Limb (tissue), 2 donors: ENCODE measurements around the gene SLC26A11.
A peak's percentile ranks its signal among the peaks of the same experiment; 100 is the strongest.

Experiments
- DNase-seq, 2 donors: peaks; one replicate each; pipeline ENCODE4 v3.0.0-alpha.2; 2016; ENCODE audit errors: extremely low spot score in 2 of 2

Gene SLC26A11

DNA sequence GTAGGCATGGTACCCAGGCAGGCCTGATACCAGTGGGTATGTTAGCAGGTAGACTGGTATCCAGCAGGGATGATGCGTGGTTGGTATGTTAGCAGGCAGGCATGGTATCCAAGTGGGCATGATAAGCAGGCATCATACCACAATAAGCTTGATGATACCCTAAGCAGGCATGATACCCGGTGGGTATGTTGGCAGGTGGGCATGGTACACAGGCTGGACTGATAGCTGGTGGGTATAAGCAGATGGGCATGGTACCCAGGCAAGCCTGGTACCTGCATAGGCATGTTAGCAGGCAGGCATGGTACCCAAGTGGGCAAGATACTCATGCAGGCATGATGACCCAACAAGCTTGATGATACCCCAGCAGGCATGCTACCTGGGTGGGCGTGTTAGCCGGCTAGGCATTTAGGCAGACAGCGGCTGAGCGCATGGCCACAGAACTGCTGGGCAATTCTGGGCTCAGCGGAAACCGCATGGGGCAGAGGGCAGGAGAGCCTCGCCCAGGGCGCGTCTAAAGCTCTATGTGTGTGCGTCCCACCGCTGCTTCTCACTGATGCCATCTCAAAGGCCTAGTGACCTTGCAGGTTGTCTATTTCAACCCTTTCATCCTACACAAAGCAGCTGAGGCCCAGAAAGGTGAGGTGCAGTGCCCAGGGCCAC, 2.4 kb upstream of the SLC26A11 start:
- no peak for DNase-seq

- no peak for DNase-seq
Observed at GRCh38 chr17:80218391-80218790, 1.8 kb upstream of the SLC26A11 start.

GRCh38 chr17:80219013-80219762, 1.0 kb upstream of the SLC26A11 start:
- DNase-seq: peak; percentile 9 to 66

DNA sequence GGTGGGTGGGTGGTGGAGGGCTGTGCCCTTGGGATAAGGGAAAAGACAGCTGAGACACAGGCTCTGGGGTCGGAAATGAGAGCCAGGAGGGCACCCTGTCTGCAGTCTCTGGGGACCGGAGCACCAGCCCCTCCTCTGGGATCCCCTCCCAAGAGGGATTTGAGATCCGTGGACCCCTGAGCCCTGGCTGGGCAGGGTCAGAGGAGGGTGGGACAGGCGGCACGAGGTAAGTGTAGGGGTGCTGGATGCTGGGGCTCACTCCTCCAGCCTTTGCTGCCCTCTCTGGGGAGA, 519 bp upstream of the SLC26A11 start:
- no peak for DNase-seq

- peak; percentile 2 to 67 for DNase-seq
Observed at GRCh38 chr17:80220736-80221215, 549 bp downstream of the SLC26A11 start.

GRCh38 chr17:80221351-80222105, 1.3 kb downstream of the SLC26A11 start:
- no peak for DNase-seq

DNA sequence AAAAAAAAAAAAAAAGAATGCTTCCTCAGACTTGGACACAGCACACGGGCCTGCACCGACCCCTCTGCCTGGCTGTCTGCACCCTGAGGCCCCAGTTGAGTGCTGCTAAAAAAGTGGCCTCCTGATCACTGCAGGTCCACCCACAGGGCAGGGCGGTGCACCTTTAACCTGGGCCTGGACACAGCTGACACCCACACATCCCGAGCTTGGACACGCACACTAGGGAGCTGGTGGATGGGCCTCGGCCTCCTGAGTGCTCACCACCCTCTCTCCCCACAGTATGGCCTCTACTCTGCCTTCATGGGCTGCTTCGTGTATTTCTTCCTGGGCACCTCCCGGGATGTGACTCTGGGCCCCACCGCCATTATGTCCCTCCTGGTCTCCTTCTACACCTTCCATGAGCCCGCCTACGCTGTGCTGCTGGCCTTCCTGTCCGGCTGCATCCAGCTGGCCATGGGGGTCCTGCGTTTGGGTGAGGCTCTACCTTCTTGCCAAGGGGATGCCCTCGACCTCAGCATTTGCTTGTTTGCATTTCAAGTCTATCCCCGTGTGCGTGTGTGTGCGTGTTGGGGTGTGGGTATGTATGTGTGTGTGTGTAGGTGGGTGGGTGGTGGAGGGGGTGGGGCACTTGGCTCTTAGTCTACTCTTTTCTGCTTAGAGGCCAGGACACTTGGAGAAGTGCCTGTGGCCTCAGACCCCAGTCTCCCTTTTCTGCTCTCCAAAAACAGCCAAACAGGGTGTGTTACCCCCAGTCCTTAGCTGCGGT, 2.3 kb downstream of the SLC26A11 start:
- no peak for DNase-seq

DNA sequence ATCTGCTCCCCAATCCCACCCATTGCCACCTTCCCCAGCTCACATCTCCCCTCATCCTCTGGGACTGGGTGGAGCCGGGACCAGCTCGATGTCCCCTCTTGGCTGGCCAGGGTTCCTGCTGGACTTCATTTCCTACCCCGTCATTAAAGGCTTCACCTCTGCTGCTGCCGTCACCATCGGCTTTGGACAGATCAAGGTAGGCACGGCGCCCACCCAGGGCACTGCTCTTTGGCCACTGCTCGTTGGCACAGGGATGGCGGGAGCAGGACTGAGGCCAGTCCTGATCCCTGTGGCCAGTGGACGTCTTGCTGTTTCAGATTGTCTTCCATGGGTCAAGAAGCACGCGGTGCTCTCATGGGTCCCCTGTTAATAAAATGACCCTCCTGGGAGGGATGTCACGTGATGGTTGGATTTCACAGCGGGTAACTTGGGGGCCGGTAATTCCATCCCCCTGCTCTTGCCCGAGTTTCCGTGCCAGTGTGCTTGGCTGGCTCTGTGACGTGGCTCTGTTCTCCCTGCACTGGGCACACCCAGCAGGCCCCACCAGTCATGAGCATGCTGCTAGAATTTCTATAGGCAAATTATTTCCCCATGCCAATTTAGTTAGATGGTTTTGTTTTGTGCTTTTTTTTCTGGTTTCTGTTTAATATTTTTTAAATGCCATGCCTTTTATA, 3.1 kb downstream of the SLC26A11 start:
- DNase-seq: no peak

DNA sequence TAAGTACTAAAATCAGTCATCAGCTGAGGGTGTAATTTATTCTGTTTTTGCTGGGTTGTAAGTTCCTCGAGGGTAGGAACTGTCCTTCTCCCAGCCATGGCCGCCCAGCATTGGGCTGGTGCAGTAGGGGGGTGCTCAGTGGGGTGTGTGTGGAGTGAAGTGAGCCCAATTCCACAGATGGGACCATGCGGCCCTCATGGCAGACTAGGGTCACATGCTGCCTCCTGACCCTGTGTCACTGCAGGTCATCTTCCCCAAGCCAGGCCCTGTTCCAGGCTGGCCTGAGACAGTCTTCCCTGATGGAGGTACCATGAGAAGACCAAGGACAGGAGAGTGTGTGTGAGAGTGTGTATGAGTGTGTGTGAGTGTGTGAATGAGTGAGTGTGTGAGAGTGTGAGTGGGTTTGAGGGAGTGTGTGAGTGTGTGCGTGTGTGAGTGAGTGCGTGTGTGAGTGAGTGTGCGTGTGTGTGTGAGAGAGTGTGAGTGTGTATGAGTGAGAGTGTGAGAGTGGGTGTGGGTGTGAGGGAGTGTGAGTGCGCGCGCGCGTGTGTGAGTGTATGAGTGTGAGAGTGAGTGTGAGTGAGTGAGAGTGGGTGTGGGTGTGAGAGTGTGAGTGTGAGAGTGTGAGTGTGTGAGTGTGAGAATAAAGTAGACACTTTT, 3.7 kb downstream of the SLC26A11 start:
- DNase-seq: no peak

DNA sequence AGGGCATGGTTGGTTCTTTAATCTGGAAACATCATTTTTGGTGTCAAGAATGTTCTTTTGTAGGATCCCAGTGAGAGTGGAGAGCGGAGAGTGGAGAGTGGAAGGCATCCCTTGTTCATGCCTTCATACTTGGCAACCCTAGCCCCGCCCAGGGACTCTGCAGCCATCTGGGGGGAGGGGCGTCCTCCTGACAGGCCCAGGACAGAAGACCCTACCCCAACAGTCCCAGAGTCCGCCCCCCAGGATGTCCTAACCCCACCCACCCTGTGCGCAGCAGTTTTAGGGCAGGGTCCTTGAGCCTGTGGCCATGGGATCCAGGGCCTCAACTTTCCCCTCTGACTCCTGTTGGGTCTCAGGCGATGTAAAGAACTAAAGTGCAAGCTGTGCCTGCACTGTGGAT, 4.5 kb downstream of the SLC26A11 start:
- DNase-seq: no peak

DNA sequence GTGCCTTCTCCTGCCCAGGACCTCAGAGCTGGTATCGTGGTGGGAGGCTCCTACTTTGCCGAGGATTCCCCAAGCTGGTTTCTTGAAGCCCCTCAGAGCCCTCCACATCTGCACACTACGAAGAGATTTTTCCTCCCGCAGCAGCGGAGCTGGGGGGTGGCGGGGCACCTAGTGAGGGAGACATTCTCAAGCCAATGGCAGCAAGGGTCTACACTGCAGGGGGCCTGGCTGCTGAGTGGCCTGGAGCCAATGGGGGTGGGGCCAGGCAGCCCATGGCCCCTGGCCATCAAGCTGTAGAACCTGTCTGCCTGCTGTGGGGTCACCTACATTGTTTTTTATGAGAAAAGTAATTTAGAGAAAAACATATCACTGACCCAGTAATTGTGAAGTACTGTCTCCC, 5.0 kb downstream of the SLC26A11 start:
- DNase-seq: no peak

DNA sequence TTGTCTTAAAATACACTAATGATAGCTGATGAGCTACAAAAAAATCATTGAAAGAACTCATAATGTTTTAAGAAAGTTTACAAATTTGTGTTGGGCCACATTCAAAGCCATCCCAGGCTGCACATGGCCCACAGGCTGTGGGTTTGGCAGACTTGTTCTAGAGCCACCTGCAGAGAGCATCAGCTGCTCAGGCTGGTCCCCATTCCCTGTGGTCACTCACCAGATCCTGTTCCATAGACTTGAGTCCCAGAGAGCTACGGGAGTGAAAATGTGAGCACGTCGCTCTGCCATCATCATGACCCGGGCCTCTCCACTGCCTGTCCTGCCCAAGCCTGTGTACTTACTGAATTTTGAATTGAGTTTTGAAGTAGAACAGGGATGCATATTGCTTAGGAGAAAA, 6.9 kb downstream of the SLC26A11 start:
- no peak for DNase-seq

DNA sequence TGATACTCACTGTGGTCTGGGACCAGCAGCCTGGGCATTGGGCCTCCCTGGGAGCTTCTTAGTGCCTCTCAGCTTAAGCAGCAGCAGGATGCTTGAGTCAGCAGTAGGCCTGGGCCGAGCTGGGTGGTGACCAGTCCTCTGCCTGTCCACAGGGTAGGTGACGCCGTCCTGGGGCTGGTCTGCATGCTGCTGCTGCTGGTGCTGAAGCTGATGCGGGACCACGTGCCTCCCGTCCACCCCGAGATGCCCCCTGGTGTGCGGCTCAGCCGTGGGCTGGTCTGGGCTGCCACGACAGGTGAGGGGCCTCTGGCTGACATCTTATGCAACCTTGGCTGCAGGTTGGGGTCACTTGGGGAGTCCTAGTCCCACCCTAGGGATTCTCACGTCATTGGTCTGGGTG, 7.4 kb downstream of the SLC26A11 start:
- no peak for DNase-seq

DNA sequence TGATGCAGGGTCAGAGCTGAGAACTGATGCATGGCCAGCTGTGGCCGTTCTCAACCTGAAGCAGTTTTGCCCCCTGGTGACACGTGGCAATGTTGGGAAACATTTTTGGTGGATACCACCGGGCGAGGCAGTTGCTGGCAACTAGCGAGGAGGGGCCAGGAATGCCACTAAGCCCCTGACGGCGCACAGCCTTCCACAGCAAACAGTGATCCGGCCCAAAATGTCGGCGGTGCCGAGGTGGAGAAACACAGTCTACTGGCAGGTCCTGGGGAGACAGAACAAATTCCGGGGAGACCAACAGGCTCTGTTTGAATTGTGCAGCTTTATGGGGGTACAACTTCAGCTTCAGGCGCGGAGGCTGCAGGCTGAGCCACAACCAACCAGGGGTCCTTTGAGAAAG, 8.2 kb downstream of the SLC26A11 start:
- DNase-seq: no peak

DNA sequence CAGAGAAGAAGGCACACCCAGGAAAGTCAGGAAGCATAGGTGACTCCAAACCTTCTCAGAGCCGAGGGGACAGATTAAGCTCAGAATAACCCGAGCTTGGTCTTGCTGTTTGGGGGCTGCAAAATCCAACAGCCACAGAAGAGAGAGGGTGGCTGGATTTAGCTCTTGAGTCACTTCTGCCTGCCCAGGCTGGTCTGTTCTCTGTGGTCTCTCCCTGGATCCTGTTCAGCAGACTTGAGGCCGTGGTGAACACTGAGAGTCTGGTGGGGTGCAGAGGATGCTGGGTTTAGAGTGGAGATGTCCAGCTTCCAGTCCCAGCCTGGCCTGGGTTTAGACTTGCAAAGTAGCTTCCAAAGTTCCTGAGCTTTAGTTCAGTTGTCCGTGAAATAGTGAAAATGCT, 8.8 kb downstream of the SLC26A11 start:
- DNase-seq: no peak

DNA sequence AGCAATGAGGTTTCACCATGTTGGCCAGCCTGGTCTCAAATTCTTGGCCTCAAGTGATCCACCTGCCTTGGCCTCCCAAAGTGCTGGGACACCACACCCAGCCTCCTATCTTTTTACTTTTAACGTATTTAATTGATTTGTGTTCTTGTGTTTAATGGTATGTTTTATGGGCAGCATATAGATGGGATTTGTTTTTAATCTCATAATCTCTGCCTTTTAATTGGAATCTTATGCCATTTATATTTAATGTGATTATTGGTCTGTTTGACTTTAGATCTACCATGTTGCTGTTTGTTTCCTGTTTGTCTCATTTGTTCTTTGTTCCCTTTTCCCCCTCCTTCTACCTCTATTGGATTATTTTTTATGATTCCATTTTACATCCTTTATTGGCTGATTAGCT, 12.2 kb downstream of the SLC26A11 start:
- no peak for DNase-seq

DNA sequence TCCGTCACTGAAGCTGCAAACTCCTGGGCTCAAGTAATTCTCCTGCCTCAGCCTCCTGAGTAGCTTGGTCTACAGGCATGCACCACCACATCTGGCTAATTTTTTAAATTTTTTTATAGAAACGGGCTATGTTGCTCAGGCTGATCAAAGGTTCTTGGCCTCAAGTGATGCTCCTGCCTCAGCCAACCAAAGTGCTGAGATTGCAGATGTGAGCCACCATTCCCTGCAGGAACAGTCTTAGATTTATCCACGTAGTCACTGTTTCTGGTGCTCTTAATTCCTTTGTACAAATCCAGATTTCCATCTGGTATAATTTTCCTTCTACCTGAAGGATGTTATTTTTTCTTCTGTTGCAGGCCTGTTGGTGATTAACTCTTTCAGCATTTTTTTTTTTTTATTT, 13.0 kb downstream of the SLC26A11 start:
- DNase-seq: no peak

DNA sequence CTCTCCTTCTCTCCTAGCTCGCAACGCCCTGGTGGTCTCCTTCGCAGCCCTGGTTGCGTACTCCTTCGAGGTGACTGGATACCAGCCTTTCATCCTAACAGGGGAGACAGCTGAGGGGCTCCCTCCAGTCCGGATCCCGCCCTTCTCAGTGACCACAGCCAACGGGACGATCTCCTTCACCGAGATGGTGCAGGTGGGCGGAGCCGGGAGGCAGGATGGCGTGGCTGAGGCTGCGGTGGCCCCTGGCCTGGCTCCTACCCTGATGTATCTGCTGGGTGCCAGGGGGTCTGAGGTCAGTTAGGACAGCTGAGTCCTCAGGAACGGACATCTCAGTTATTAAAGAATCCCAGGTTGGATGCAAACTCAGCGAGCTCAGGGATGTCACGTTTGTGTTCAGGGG, 16.7 kb downstream of the SLC26A11 start:
- DNase-seq: no peak

DNA sequence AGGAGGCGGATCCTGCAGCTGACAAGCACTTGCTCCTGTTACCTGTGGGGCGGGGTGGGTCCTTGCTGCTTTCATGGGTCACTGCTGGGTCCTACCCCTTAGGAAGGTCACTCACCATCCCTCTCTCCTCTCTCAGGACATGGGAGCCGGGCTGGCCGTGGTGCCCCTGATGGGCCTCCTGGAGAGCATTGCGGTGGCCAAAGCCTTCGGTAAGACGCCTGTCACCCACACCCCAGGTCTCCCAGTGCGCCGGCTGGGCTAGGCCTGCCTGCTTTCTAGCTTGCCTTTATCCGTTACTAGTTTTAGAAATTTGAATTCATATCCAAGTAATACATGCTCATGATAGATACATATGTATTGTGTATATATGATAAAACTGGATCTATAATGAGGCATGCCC, 17.2 kb downstream of the SLC26A11 start:
- no peak for DNase-seq

- no peak for DNase-seq
Observed at GRCh38 chr17:80242505-80242904, 22.3 kb downstream of the SLC26A11 start.
